GM18907 (cell line): ENCODE measurements around the gene ECPAS.
"Not testable (repeated sequence)": the region's sequence is repeated elsewhere in the genome, so short reads cannot be mapped to it uniquely, and the experiment has no call there.

Experiments
- ATAC-seq: cut with Tn5 transposase; IDR thresholded peaks from one replicate; pipeline ENCODE4 v1.9.1; 2021; ENCODE audit warnings: mild to moderate bottlenecking, moderate library complexity; ENCODE audit not compliant: unreplicated experiment

The ECPAS gene

GRCh38 chr9:111360881-111361280 lies 123.3 kb downstream of the ECPAS start:
- ATAC-seq, result peak; percentile 69

GRCh38 chr9:111356481-111357244 lies 127.5 kb downstream of the ECPAS start:
- no peak for ATAC-seq

GRCh38 chr9:111352545-111352944 lies 131.6 kb downstream of the ECPAS start:
- ATAC-seq, result no peak

GRCh38 chr9:111350556-111350955 lies 133.6 kb downstream of the ECPAS start:
- ATAC-seq, result no peak

- no peak for ATAC-seq
These were observed 134.4 kb downstream of the ECPAS start for GRCh38 chr9:111349766-111350165.

GRCh38 chr9:111348821-111349271 lies 135.3 kb downstream of the ECPAS start:
- no peak for ATAC-seq

- ATAC-seq, result not testable (repeated sequence)
These were observed 149.8 kb downstream of the ECPAS start for GRCh38 chr9:111334318-111334863.

GRCh38 chr9:111330124-111330523 lies 154.1 kb downstream of the ECPAS start, which contains the start of gene OR2K2:
Gene OR2K2 (minus strand): TSS chr9:111330224. CDS start chr9:111328433, 1,791 bp downstream.
- ATAC-seq, result no peak

GRCh38 chr9:111320631-111321030 lies 163.6 kb downstream of the ECPAS start:
- ATAC-seq, result no peak

- no peak for ATAC-seq
These were observed 167.4 kb downstream of the ECPAS start for GRCh38 chr9:111316796-111317195.
